SK-N-SH treated with all-trans-retinoic acid at 6 μM for 48 hours (cell line): Measurements from ENCODE around the gene OR11L1.

Experiments used
- BACH2 ChIP-seq: fragments of 250-450 bp; sonication (Bioruptor Pico); IDR thresholded peaks from 2 replicates; pipeline ENCODE4 v1.9.0; 2021; ENCODE audit warnings: mild to moderate bottlenecking, borderline replicate concordance
- ZFP3 ChIP-seq: fragments of 250-450 bp; sonication (Bioruptor Pico); IDR thresholded peaks from 2 replicates; pipeline ENCODE4 v1.5.0; 2020; ENCODE audit warnings: mild to moderate bottlenecking, moderate library complexity
- ZFP30 ChIP-seq: fragments of 450-650 bp; formaldehyde crosslinking; IDR thresholded peaks from 2 replicates; pipeline ENCODE4 v1.5.0; 2022; ENCODE audit warnings: mild to moderate bottlenecking, moderate library complexity
- ZNF565 ChIP-seq: fragments of 450-650 bp; formaldehyde crosslinking; conservative IDR thresholded peaks from 2 replicates; pipeline ENCODE4 v1.5.0; 2020; ENCODE audit warnings: low read depth, mild to moderate bottlenecking, moderate library complexity
- ZNF8 ChIP-seq: fragments of 450-650 bp; formaldehyde crosslinking; IDR thresholded peaks from 2 replicates; pipeline ENCODE4 v1.5.0; 2020; ENCODE audit warnings: mild to moderate bottlenecking, moderate library complexity
- TF ChIP-seq, protein P1 (sequence below): fragments of 250-450 bp; sonication (Bioruptor Pico); IDR thresholded peaks from 2 replicates; pipeline ENCODE4 v1.5.1; 2020; ENCODE audit warnings: low read depth, mild to moderate bottlenecking, moderate library complexity
- TF ChIP-seq, protein P2 (sequence below): fragments of 250-450 bp; sonication (Bioruptor Pico); IDR thresholded peaks from 2 replicates; pipeline ENCODE4 v1.5.0; 2020; ENCODE audit warnings: mild to moderate bottlenecking, moderate library complexity

DNA sequence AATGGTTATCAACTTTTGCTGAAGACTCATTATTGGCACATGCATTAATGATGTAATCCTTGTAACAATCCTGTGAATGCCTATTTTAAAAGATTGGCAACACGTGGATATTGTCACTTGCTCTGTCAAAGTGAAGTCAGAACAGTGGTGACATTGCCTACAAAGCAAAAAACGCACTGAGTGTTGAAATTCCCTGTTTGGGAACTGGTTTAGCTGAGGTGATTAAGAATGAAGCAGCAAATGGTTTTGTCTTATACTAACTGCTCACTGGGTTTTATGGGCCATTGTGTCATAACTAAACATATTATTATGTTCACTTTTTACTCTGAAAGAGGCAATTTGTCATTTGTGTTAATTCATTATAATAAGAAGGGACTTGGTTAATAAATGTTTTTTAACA, 29.1 kb downstream of the OR11L1 start:
- TF ChIP-seq ZNF565 (CRISPR knock-in tag) (no peak), ZNF8 (no peak), ZFP30 (CRISPR knock-in tag) (no peak), ZFP3 (no peak), BACH2 (no peak)
- TF ChIP-seq, protein P1, sequence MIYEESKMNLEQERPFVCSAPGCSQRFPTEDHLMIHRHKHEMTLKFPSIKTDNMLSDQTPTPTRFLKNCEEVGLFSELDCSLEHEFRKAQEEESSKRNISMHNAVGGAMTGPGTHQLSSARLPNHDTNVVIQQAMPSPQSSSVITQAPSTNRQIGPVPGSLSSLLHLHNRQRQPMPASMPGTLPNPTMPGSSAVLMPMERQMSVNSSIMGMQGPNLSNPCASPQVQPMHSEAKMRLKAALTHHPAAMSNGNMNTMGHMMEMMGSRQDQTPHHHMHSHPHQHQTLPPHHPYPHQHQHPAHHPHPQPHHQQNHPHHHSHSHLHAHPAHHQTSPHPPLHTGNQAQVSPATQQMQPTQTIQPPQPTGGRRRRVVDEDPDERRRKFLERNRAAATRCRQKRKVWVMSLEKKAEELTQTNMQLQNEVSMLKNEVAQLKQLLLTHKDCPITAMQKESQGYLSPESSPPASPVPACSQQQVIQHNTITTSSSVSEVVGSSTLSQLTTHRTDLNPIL (CRISPR knock-in tag) = no peak
- TF ChIP-seq, protein P2, sequence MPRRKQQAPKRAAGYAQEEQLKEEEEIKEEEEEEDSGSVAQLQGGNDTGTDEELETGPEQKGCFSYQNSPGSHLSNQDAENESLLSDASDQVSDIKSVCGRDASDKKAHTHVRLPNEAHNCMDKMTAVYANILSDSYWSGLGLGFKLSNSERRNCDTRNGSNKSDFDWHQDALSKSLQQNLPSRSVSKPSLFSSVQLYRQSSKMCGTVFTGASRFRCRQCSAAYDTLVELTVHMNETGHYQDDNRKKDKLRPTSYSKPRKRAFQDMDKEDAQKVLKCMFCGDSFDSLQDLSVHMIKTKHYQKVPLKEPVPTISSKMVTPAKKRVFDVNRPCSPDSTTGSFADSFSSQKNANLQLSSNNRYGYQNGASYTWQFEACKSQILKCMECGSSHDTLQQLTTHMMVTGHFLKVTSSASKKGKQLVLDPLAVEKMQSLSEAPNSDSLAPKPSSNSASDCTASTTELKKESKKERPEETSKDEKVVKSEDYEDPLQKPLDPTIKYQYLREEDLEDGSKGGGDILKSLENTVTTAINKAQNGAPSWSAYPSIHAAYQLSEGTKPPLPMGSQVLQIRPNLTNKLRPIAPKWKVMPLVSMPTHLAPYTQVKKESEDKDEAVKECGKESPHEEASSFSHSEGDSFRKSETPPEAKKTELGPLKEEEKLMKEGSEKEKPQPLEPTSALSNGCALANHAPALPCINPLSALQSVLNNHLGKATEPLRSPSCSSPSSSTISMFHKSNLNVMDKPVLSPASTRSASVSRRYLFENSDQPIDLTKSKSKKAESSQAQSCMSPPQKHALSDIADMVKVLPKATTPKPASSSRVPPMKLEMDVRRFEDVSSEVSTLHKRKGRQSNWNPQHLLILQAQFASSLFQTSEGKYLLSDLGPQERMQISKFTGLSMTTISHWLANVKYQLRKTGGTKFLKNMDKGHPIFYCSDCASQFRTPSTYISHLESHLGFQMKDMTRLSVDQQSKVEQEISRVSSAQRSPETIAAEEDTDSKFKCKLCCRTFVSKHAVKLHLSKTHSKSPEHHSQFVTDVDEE (CRISPR knock-in tag) = no peak
